Uterus (tissue), 2 donors: ENCODE data around the gene ANP32B.
"Not testable (repeated sequence)": the region's sequence is repeated elsewhere in the genome, so short reads cannot be mapped to it uniquely, and the experiment has no call there.

ENCODE experiments used
- POLR2A ChIP-seq, 2 donors: fragments of 450-650 bp; IDR thresholded peaks; one replicate each; pipeline ENCODE4 v1.6.1; 2016; ENCODE audit warnings: antibody characterized with exemption in 2 of 2, mild to moderate bottlenecking in 1 of 2, moderate library complexity in 1 of 2
- TF ChIP-seq, protein P1 (sequence below), 4 experiments: fragments of 200-600 bp in 2 of 4; fragments of 450-650 bp in 2 of 4; sonication (generic) in 2 of 4; IDR thresholded peaks; one replicate each; pipeline ENCODE4 v1.5.1; 2016 to 2019; ENCODE audit warnings: antibody characterized with exemption in 4 of 4, mild to moderate bottlenecking in 2 of 4, moderate library complexity in 1 of 4

DNA sequence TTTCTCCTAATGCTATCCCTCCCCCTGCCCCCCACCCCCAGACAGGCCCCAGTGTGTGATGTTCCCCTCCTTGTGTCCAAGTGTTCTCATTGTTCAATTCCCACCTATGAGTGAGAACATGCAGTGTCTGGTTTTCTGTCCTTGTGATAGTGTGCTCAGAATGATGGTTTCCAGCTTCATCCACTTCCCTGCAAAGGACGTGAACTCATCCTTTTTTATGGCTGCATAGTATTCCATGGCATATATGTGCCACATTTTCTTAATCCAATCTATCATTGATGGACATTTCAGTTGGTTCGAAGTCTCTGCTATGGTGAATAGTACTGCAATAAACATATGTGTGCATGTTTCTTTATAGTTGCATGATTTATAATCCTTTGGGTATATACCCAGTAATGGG is 37.7 kb upstream of the ANP32B start:
- TF ChIP-seq, protein P1, sequence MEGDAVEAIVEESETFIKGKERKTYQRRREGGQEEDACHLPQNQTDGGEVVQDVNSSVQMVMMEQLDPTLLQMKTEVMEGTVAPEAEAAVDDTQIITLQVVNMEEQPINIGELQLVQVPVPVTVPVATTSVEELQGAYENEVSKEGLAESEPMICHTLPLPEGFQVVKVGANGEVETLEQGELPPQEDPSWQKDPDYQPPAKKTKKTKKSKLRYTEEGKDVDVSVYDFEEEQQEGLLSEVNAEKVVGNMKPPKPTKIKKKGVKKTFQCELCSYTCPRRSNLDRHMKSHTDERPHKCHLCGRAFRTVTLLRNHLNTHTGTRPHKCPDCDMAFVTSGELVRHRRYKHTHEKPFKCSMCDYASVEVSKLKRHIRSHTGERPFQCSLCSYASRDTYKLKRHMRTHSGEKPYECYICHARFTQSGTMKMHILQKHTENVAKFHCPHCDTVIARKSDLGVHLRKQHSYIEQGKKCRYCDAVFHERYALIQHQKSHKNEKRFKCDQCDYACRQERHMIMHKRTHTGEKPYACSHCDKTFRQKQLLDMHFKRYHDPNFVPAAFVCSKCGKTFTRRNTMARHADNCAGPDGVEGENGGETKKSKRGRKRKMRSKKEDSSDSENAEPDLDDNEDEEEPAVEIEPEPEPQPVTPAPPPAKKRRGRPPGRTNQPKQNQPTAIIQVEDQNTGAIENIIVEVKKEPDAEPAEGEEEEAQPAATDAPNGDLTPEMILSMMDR (IDR thresholded peaks at IDR 0.05): not testable (repeated sequence)
- not testable (repeated sequence) for TF ChIP-seq POLR2A (IDR thresholded peaks at IDR 0.05)
